Calu3 (cell line): ENCODE measurements around the gene NPTXR. TPM values are rescaled to one million over a fixed set of nuclear protein-coding genes. Genes with fewer than 3 reads are reported as not detected.

Experiments used
- BruUV-seq: library from RNA; stranded (reverse); fragments of 400-500 nt; replicated peaks from 2 replicates; lab custom pipeline; 2021; lab: Mats Ljungman, UMichigan
- CTCF ChIA-PET: fragments of 300-600 bp; sonication (Branson Sonifier 250); formaldehyde crosslinking; loops from one replicate; lab custom pipeline; 2022; ENCODE audit warnings: antibody characterized with exemption; lab: Charles Lee
- DNase-seq: peaks from one replicate; pipeline ENCODE4 v3.0.0; 2022
- H3K27ac Mint-ChIP-seq: one replicate; pipeline ENCODE4 v1.8.0; 2022; ENCODE audit warnings: mixed read lengths; ENCODE audit not compliant: unreplicated experiment
- H3K27me3 Mint-ChIP-seq: one replicate; pipeline ENCODE4 v1.8.0; 2022; ENCODE audit warnings: mixed read lengths; ENCODE audit not compliant: unreplicated experiment
- H3K36me3 Mint-ChIP-seq: one replicate; pipeline ENCODE4 v1.8.0; 2022; ENCODE audit warnings: mild to moderate bottlenecking, moderate library complexity, mixed read lengths; ENCODE audit not compliant: insufficient read depth, unreplicated experiment
- H3K4me1 Mint-ChIP-seq: one replicate; pipeline ENCODE4 v1.8.0; 2022; ENCODE audit warnings: mild to moderate bottlenecking, low read depth, mixed read lengths; ENCODE audit not compliant: unreplicated experiment
- H3K4me3 Mint-ChIP-seq: one replicate; pipeline ENCODE4 v1.8.0; 2022; ENCODE audit warnings: mild to moderate bottlenecking, low read depth, moderate library complexity, mixed read lengths; ENCODE audit not compliant: unreplicated experiment
- H3K9me3 Mint-ChIP-seq: one replicate; pipeline ENCODE4 v1.8.0; 2022; ENCODE audit warnings: low read depth, mixed read lengths; ENCODE audit not compliant: unreplicated experiment
- intact Hi-C: fragments of 100-400 bp; cut with micrococcal nuclease; formaldehyde crosslinking; loops from one replicate; pipeline ENCODE4 v1.10.0; 2022; ENCODE audit not compliant: unreplicated experiment
- total RNA-seq: library from RNA; stranded (reverse); gene quantifications from 2 replicates; pipeline ENCODE4 v1.2.3, GENCODE V29; 2022
- TF ChIP-seq, protein P1 (sequence below): fragments of 200-600 bp; IDR thresholded peaks from one replicate; pipeline ENCODE4 v1.8.0; 2022; ENCODE audit warnings: antibody characterized with exemption; ENCODE audit not compliant: unreplicated experiment

Gene NPTXR
- total RNA-seq, 1 experiment from 2014 or later, result 6.1 TPM

- Mint-ChIP-seq H3K27ac (peak overlapping the region; percentile 59), H3K27me3 (no peaks in the 10 kb centered on the region), H3K9me3 (no peaks in the 10 kb centered on the region), H3K4me3 (peak overlapping the region; percentile 82), H3K36me3 (peaks cover 59% of the 10 kb centered on the region), H3K4me1 (peaks cover 36% of the 10 kb centered on the region)
- DNase-seq, result peak; percentile 90
- intact Hi-C loops, result loop anchor here (1.0 to 2.0 kb wide), 3 partner anchors 57 to 252 kb away; no protein-coding TSS in a partner anchor
- CTCF ChIA-PET, result interaction anchor here (0.6 to 2.8 kb wide), 18 partner anchors 27 to 251 kb away, joined by 3 to 33 read pairs (median 4); partner anchors contain the start of genes APOBEC3B and APOBEC3C
- TF ChIP-seq, protein P1, sequence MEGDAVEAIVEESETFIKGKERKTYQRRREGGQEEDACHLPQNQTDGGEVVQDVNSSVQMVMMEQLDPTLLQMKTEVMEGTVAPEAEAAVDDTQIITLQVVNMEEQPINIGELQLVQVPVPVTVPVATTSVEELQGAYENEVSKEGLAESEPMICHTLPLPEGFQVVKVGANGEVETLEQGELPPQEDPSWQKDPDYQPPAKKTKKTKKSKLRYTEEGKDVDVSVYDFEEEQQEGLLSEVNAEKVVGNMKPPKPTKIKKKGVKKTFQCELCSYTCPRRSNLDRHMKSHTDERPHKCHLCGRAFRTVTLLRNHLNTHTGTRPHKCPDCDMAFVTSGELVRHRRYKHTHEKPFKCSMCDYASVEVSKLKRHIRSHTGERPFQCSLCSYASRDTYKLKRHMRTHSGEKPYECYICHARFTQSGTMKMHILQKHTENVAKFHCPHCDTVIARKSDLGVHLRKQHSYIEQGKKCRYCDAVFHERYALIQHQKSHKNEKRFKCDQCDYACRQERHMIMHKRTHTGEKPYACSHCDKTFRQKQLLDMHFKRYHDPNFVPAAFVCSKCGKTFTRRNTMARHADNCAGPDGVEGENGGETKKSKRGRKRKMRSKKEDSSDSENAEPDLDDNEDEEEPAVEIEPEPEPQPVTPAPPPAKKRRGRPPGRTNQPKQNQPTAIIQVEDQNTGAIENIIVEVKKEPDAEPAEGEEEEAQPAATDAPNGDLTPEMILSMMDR, result peak; percentile 91
- BruUV-seq, result TSS peak; percentile 43
These were observed 26.5 kb upstream of the NPTXR start for GRCh38 chr22:38870312-38870741.

GRCh38 chr22:38869663-38870062, 25.8 kb upstream of the NPTXR start:
- no peak overlapping the region for H3K4me3 Mint-ChIP-seq
- H3K36me3 Mint-ChIP-seq, result peaks cover 62% of the 10 kb centered on the region
- no peaks in the 10 kb centered on the region for H3K27me3 Mint-ChIP-seq
- H3K4me1 Mint-ChIP-seq, result peaks cover 35% of the 10 kb centered on the region
- no peak overlapping the region for H3K27ac Mint-ChIP-seq
- no TSS peak for BruUV-seq
- DNase-seq, result no peak
- CTCF ChIA-PET, result interaction anchor here (0.6 to 2.8 kb wide), 19 partner anchors 27 to 252 kb away, joined by 3 to 33 read pairs (median 4); partner anchors contain the start of genes APOBEC3B and APOBEC3C
- no peaks in the 10 kb centered on the region for H3K9me3 Mint-ChIP-seq
- intact Hi-C loops, result loop anchor here (1.0 to 2.0 kb wide), 3 partner anchors 58 to 253 kb away; no protein-coding TSS in a partner anchor
- TF ChIP-seq, protein P1, result no peak

DNA sequence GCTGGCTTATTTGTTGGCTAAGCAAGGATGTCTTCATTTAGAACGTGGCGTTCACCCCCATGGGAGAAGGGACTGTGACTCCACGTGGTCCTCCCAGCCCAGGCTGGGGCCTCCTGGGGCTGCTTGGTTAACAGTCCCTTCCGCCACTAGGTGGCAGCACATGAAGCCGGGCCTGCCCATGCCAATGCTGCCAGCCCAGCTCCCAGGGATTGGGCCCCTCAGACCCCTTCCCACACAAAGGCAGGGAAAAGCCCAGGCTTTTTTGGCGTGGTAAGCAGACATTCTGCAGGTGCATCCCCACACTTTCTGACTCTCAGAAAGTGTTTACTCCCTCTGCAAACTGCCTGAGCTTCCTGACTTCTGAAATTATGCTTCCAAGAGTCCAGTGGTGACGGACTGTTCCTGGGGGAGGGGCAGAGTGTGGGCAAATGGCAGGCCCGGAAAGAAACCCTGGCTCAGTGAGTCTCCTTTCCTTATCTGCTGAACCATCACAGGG, 25.1 kb upstream of the NPTXR start:
- BruUV-seq, result no TSS peak
- H3K4me3 Mint-ChIP-seq, result no peak overlapping the region
- H3K27me3 Mint-ChIP-seq, result no peaks in the 10 kb centered on the region

GRCh38 chr22:38868286-38868721, 24.5 kb upstream of the NPTXR start:
- no peaks in the 10 kb centered on the region for H3K27me3 Mint-ChIP-seq
- CTCF ChIA-PET, result interaction anchor here (0.8 to 2.8 kb wide), 4 partner anchors 53 to 135 kb away, joined by 3 to 33 read pairs (median 12); no protein-coding TSS in a partner anchor
- intact Hi-C loops, result no loop called here
- TF ChIP-seq, protein P1, result no peak
- H3K27ac Mint-ChIP-seq, result no peak overlapping the region
- peaks cover 63% of the 10 kb centered on the region for H3K36me3 Mint-ChIP-seq
- no peak for DNase-seq
- no peak overlapping the region for H3K4me3 Mint-ChIP-seq
- peaks cover 22% of the 10 kb centered on the region for H3K4me1 Mint-ChIP-seq
- BruUV-seq, result no TSS peak
- no peaks in the 10 kb centered on the region for H3K9me3 Mint-ChIP-seq

More for the DNA sequence above, 25.1 kb upstream of the NPTXR start:
- intact Hi-C loops, result no loop called here
- Mint-ChIP-seq H3K27ac (no peak overlapping the region), H3K4me1 (peaks cover 28% of the 10 kb centered on the region), H3K9me3 (no peaks in the 10 kb centered on the region), H3K36me3 (peaks cover 68% of the 10 kb centered on the region)
- TF ChIP-seq, protein P1, result peak; percentile 90
- CTCF ChIA-PET, result interaction anchor here (0.8 to 2.8 kb wide), 4 partner anchors 52 to 135 kb away, joined by 3 to 33 read pairs (median 12); no protein-coding TSS in a partner anchor
- DNase-seq, result peak; percentile 90
